HCT116 (cell line): Measurements from ENCODE around the gene PXDN. TPM values are rescaled to one million over a fixed set of nuclear protein-coding genes. Genes with fewer than 3 reads are reported as not detected.

ENCODE experiments used
- ATAC-seq: fragments of 200-7000 bp; cut with Tn5 transposase; 2 replicates; pipeline ENCODE4 v1.9.1; 2020; ENCODE audit warnings: mild to moderate bottlenecking, moderate library complexity
- BruUV-seq: library from RNA; stranded (reverse); fragments of 400-500 nt; replicated peaks from 2 replicates; lab custom pipeline; 2021; lab: Mats Ljungman, UMichigan
- CTCF ChIA-PET: fragments of 300-600 bp; sonication (Branson Sonifier 250); formaldehyde crosslinking; loops from one replicate; lab custom pipeline; 2021; ENCODE audit warnings: antibody characterized with exemption; lab: Charles Lee
- POLR2A ChIA-PET: fragments of 300-600, 350-600 bp; sonication (Branson Sonifier 250); formaldehyde crosslinking; loops from one replicate; lab custom pipeline; 2021; ENCODE audit warnings: antibody characterized with exemption; lab: Charles Lee
- RAD21 ChIA-PET, 2 experiments: fragments of 300-600 bp; sonication (Branson Sonifier 250); formaldehyde crosslinking; loops; one replicate each; lab custom pipeline; 2023; ENCODE audit warnings: low total read pairs in 2 of 2; ENCODE audit not compliant: uncharacterized antibody in 2 of 2, unreplicated experiment in 2 of 2, low non-redundant PET in 1 of 2; lab: Charles Lee
- DNase-seq: peaks from one replicate; pipeline ENCODE4 v3.0.0-alpha.2; 2010; ENCODE audit warnings: low read depth, low spot score
- H2AFZ ChIP-seq: fragments of 200-600 bp; shearing (Covaris generic), sonication (generic); 2 replicates; pipeline ENCODE4 v1.6.1; 2017; ENCODE audit warnings: low read depth, mixed run types, mixed read lengths, antibody characterized with exemption, low read length; ENCODE audit not compliant: poor library complexity, severe bottlenecking
- H3K27ac ChIP-seq: 2 replicates; pipeline ENCODE4 v1.5.1; 2012; ENCODE audit warnings: low read depth, low read length
- H3K27me3 ChIP-seq: fragments of 200-600 bp; sonication (generic); 2 replicates; pipeline ENCODE4 v1.6.1; 2016; ENCODE audit warnings: mixed run types, low read length, mixed read lengths; ENCODE audit not compliant: insufficient read depth
- H3K36me3 ChIP-seq, 2 experiments: fragments of 200-500 bp in 1 of 2; fragments of 200-600 bp in 1 of 2; sonication (Bioruptor generic) in 1 of 2; sonication (generic) in 1 of 2; 2 replicates each; pipeline versions ENCODE4 v1.5.1 to v1.6.1; 2014 to 2016; ENCODE audit warnings: low read length in 2 of 2, inconsistent platforms in 1 of 2, mixed read lengths in 1 of 2, mixed run types in 1 of 2; ENCODE audit not compliant: insufficient read depth in 2 of 2, control insufficient read depth in 1 of 2
- H3K4me1 ChIP-seq, 2 experiments: fragments of 200-600 bp in 1 of 2; sonication (generic) in 1 of 2; 2 replicates each; pipeline versions ENCODE4 v1.5.1 to v1.6.1; 2012 to 2017; ENCODE audit warnings: low read length in 2 of 2, inconsistent platforms in 1 of 2, mild to moderate bottlenecking in 1 of 2, mixed read lengths in 1 of 2, mixed run types in 1 of 2, moderate library complexity in 1 of 2; ENCODE audit not compliant: insufficient read depth in 2 of 2, control insufficient read depth in 1 of 2
- H3K4me2 ChIP-seq: fragments of 200-600 bp; sonication (generic); 2 replicates; pipeline ENCODE4 v1.6.1; 2017; ENCODE audit warnings: mixed run types, low read length, mixed read lengths
- H3K4me3 ChIP-seq, 2 experiments: fragments of 200-600 bp in 1 of 2; sonication (generic) in 1 of 2; replicated peaks in 1 of 2; 2 replicates each; pipeline ENCODE4 v1.5.1; 2011 to 2016; ENCODE audit warnings: low read length in 2 of 2, control low read depth in 1 of 2, low read depth in 1 of 2, mild to moderate bottlenecking in 1 of 2, mixed read lengths in 1 of 2, mixed run types in 1 of 2
- H3K79me2 ChIP-seq: fragments of 200-600 bp; sonication (generic); 2 replicates; pipeline ENCODE4 v1.6.1; 2017; ENCODE audit warnings: mild to moderate bottlenecking, mixed run types, low read length, moderate library complexity, mixed read lengths; ENCODE audit not compliant: insufficient read depth
- H3K9ac ChIP-seq: fragments of 200-600 bp; sonication (generic); 2 replicates; pipeline ENCODE4 v1.6.1; 2016; ENCODE audit warnings: low read length, mixed read lengths
- H3K9me2 ChIP-seq: fragments of 200-600 bp; sonication (generic), shearing (Covaris generic); 2 replicates; pipeline ENCODE4 v1.6.1; 2017; ENCODE audit warnings: mixed run types, mild to moderate bottlenecking, moderate library complexity; ENCODE audit not compliant: insufficient read depth
- H3K9me3 ChIP-seq, 2 experiments: fragments of 200-500 bp in 1 of 2; fragments of 200-600 bp in 1 of 2; sonication (Bioruptor generic) in 1 of 2; sonication (generic) in 1 of 2; 2 replicates each; pipeline ENCODE4 v1.6.1; 2014 to 2017; ENCODE audit warnings: low read length in 2 of 2, mixed read lengths in 2 of 2, inconsistent platforms in 1 of 2, low read depth in 1 of 2, mild to moderate bottlenecking in 1 of 2, mixed run types in 1 of 2, moderate library complexity in 1 of 2; ENCODE audit not compliant: control insufficient read depth in 1 of 2, insufficient read depth in 1 of 2
- H4K20me1 ChIP-seq: fragments of 200-600 bp; sonication (generic), shearing (Covaris generic); 2 replicates; pipeline ENCODE4 v1.6.1; 2017; ENCODE audit warnings: mixed run types, mild to moderate bottlenecking, moderate library complexity; ENCODE audit not compliant: insufficient read depth
- ATF3 ChIP-seq: IDR thresholded peaks from 2 replicates; pipeline ENCODE4 v1.6.1; 2012
- CBX3 ChIP-seq: IDR thresholded peaks from 2 replicates; pipeline ENCODE4 v1.6.1; 2012; ENCODE audit warnings: low read depth
- CEBPB ChIP-seq: IDR thresholded peaks from 2 replicates; pipeline ENCODE4 v1.6.1; 2012; ENCODE audit warnings: low read depth
- ELF1 ChIP-seq: IDR thresholded peaks from 2 replicates; pipeline ENCODE4 v1.6.1; 2012; ENCODE audit warnings: low read depth, borderline replicate concordance
- EZH2 ChIP-seq: fragments of 200-600 bp; sonication (generic); IDR thresholded peaks from 2 replicates; pipeline ENCODE4 v1.6.1; 2017; ENCODE audit warnings: antibody characterized with exemption, mixed run types
- EZH2phosphoT487 ChIP-seq: fragments of 200-600 bp; IDR thresholded peaks from 2 replicates; pipeline ENCODE4 v1.6.1; 2018; ENCODE audit warnings: antibody characterized with exemption, borderline replicate concordance
- FOSL1 ChIP-seq: IDR thresholded peaks from 2 replicates; pipeline ENCODE4 v1.6.1; 2012; ENCODE audit warnings: low read depth
- POLR2A ChIP-seq: IDR thresholded peaks from 2 replicates; pipeline ENCODE4 v1.7.0; 2011; ENCODE audit warnings: borderline replicate concordance; ENCODE audit not compliant: insufficient read depth, insufficient read length; ENCODE audit errors: extremely low read depth
- SIN3A ChIP-seq: IDR thresholded peaks from 2 replicates; pipeline ENCODE4 v1.6.1; 2012; ENCODE audit warnings: low read depth
- YY1 ChIP-seq: IDR thresholded peaks from 2 replicates; pipeline ENCODE4 v1.6.1; 2011; ENCODE audit warnings: low read length, low read depth, moderate library complexity, mild to moderate bottlenecking; ENCODE audit not compliant: insufficient replicate concordance; ENCODE audit errors: extremely low read depth
- intact Hi-C: fragments of 100-400 bp; cut with micrococcal nuclease; formaldehyde crosslinking; loops from 2 replicates; pipeline ENCODE4 v1.10.0; 2022
- total RNA-seq: library from RNA; stranded (reverse); gene quantifications from one replicate; pipeline ENCODE4 v1.2.1, GENCODE V29; 2021; ENCODE audit not compliant: unreplicated experiment
- TF ChIP-seq, protein P1 (sequence below): IDR thresholded peaks from 2 replicates; pipeline ENCODE4 v1.6.1; 2012; ENCODE audit warnings: low read depth

Gene PXDN
- total RNA-seq, 1 experiment from 2014 or later, result 10.7 TPM

DNA sequence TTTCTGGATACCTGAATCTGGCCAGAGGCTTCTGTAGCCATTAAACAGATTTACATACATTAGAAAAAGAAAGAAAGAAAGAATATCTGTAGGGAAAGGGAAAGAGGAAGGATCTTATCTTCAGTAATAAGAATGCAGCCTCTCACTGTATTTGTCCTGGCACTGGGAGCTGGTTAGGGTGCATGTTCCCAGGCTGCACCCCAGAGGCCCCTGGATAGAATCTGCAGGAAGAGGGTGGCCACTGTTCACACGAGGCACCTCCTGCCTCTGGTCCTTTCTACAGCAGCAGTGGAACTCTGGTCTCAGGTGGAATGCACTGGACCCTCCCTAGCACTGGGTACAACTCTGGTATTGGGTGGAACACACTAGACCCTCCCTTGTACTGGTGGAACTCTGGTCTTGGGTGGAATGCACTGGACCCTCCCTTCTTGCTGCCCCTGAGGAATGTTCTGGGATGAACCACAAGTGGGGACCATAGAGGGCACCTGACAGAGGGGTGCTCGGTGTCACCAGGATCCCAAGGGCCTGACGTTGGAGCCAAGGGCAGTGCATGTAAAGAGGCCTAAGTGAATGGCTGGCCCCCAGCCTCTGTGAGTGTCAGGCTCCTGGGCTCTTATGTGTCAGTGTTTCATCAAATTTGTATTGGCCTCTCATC, 27.4 kb upstream of the PXDN start:
- Histone ChIP-seq H3K4me3 (no peak overlapping the region), H3K4me2 (no peak overlapping the region), H3K9me3 (no peaks in the 10 kb centered on the region), H3K9me2 (no peaks in the 10 kb centered on the region), H4K20me1 (no peaks in the 10 kb centered on the region), H2AFZ (no peak overlapping the region), H3K27ac (no peak overlapping the region), H3K36me3 (no peaks in the 10 kb centered on the region), H3K9ac (no peak overlapping the region), H3K79me2 (no peaks in the 10 kb centered on the region), H3K27me3 (0 out of 2 replicates have a peak, but pooled peaks cover 6% of the 10 kb centered on the region), H3K4me1 (no peaks in the 10 kb centered on the region)
- no TSS peak for BruUV-seq
- TF ChIP-seq POLR2A (no peak), SIN3A (no peak), CBX3 (no peak)
- DNase-seq, result no peak
- intact Hi-C loops, result no loop called here
- ChIA-PET RAD21 (no interaction called here), CTCF (no interaction called here), POLR2A (no interaction called here)
- no peak for ATAC-seq

GRCh38 chr2:1770566-1771380, 26.5 kb upstream of the PXDN start:
- no peak for DNase-seq
- Histone ChIP-seq H2AFZ (no peak overlapping the region), H4K20me1 (no peaks in the 10 kb centered on the region), H3K27me3 (0 out of 2 replicates have a peak, but pooled peaks cover 6% of the 10 kb centered on the region), H3K9me3 (no peaks in the 10 kb centered on the region), H3K4me1 (no peaks in the 10 kb centered on the region), H3K9ac (no peak overlapping the region), H3K79me2 (no peaks in the 10 kb centered on the region), H3K9me2 (no peaks in the 10 kb centered on the region), H3K36me3 (no peaks in the 10 kb centered on the region), H3K27ac (no peak overlapping the region), H3K4me2 (no peak overlapping the region), H3K4me3 (no peak overlapping the region)
- CTCF ChIA-PET, result interaction anchor here (1.3 to 3.2 kb wide), 3 partner anchors 20 to 177 kb away, joined by 5 to 21 read pairs (median 15); no protein-coding TSS in a partner anchor
- POLR2A ChIA-PET, result no interaction called here
- intact Hi-C loops, result no loop called here
- RAD21 ChIA-PET, result no interaction called here
- ATAC-seq, result no peak
- no peak for TF ChIP-seq CEBPB
- TF ChIP-seq YY1, result no peak
- TF ChIP-seq ATF3, result no peak
- TF ChIP-seq ELF1, result no peak
- no peak for TF ChIP-seq EZH2phosphoT487
- no peak for TF ChIP-seq FOSL1
- no peak for TF ChIP-seq EZH2
- TF ChIP-seq, protein P1, sequence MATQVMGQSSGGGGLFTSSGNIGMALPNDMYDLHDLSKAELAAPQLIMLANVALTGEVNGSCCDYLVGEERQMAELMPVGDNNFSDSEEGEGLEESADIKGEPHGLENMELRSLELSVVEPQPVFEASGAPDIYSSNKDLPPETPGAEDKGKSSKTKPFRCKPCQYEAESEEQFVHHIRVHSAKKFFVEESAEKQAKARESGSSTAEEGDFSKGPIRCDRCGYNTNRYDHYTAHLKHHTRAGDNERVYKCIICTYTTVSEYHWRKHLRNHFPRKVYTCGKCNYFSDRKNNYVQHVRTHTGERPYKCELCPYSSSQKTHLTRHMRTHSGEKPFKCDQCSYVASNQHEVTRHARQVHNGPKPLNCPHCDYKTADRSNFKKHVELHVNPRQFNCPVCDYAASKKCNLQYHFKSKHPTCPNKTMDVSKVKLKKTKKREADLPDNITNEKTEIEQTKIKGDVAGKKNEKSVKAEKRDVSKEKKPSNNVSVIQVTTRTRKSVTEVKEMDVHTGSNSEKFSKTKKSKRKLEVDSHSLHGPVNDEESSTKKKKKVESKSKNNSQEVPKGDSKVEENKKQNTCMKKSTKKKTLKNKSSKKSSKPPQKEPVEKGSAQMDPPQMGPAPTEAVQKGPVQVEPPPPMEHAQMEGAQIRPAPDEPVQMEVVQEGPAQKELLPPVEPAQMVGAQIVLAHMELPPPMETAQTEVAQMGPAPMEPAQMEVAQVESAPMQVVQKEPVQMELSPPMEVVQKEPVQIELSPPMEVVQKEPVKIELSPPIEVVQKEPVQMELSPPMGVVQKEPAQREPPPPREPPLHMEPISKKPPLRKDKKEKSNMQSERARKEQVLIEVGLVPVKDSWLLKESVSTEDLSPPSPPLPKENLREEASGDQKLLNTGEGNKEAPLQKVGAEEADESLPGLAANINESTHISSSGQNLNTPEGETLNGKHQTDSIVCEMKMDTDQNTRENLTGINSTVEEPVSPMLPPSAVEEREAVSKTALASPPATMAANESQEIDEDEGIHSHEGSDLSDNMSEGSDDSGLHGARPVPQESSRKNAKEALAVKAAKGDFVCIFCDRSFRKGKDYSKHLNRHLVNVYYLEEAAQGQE, result no peak
- no TSS peak for BruUV-seq
